Kidney epithelial cell (primary cell): ENCODE data around the gene JPH3. TPM values are rescaled to one million over a fixed set of nuclear protein-coding genes. Genes with fewer than 3 reads are reported as not detected.

Experiments used
- DNase-seq: peaks from one replicate; pipeline ENCODE4 v3.0.0-alpha.2; 2010; ENCODE audit warnings: low read depth
- H3K27me3 ChIP-seq: 2 replicates; pipeline ENCODE4 v1.6.0; 2011; ENCODE audit warnings: low read length; ENCODE audit not compliant: control insufficient read depth, insufficient read depth
- H3K36me3 ChIP-seq: 2 replicates; pipeline ENCODE4 v1.5.1; 2011; ENCODE audit warnings: low read length; ENCODE audit not compliant: control insufficient read depth, insufficient read depth
- H3K4me3 ChIP-seq: 2 replicates; pipeline ENCODE4 v1.5.1; 2011; ENCODE audit warnings: low read depth, mild to moderate bottlenecking, control low read depth, low read length
- CTCF ChIP-seq: IDR thresholded peaks from 2 replicates; pipeline ENCODE4 v1.5.1; 2011; ENCODE audit warnings: mild to moderate bottlenecking, moderate library complexity, low read length, control low read depth, inconsistent platforms; ENCODE audit not compliant: insufficient read depth, poor library complexity, severe bottlenecking
- total RNA-seq: library from RNA; depleted of rRNA; stranded (reverse); fragments of >200 nt; gene quantifications from 2 replicates; pipeline ENCODE4 v1.2.3, GENCODE V29; 2015

Gene JPH3
- total RNA-seq, 1 donor from 2014 or later = 2.1 TPM

DNA sequence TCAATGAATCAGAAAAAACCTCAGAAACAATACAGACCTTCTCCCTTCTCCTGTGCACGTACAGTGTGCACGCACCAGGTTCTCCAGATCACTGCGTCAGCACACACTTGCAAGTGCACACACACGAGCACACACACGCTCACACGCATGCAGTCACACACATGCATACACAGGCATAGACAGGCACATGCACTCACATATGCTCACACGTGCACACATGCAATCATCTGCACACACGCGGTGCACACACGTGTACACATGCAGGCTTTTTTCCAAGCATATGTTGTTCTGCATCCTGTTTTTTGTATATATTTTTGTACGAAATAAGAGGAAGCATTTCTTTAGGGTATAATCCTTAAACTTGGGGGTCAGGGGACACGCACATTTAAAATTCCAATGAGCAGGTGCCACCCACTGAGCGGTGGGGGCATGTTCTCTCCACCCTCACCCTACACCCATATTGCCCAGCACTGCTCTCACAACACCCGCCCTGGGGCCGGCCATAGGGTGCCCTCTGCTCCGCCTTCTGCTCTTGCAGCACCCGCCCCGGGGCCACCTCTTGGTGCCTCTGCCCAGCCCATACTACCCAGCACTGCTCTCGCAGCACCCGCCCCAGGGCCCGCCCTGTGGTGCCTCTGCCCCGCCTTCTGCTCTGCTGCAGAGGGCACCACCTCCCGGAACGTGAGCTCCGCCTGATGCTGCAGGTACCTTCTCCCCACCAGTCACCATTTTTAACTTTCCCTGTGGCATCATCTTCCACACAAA lies 142.6 kb downstream of the JPH3 start:
- Histone ChIP-seq H3K27me3 (no peaks in the 10 kb centered on the region), H3K36me3 (no peaks in the 10 kb centered on the region), H3K4me3 (no peak overlapping the region)
- DNase-seq = no peak
- no peak for TF ChIP-seq CTCF

DNA sequence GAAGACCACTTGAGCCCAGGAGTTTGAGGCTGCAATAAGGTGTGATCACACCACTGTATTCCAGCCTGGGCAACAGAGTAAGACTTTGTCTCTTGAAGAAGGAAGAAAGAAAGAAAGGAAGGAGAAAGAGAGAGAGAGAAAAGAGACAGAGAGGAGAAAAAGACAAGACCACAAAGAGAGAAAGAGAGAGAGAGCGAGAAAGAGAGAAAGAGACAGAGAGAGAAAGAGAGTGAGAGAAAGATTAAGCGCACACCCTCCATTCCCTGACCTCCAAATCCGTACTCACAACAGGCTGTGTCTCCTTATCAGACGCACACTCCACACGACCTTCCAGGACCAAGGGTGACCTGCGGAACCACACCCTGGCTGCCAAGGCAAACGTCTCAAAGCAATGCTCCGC lies 143.9 kb downstream of the JPH3 start:
- DNase-seq = no peak
- no peaks in the 10 kb centered on the region for H3K27me3 ChIP-seq
- no peak overlapping the region for H3K4me3 ChIP-seq
- H3K36me3 ChIP-seq = no peaks in the 10 kb centered on the region
- no peak for TF ChIP-seq CTCF

Other genes starting within 250 kb of the JPH3 start
- 25.1 and 28.9 TPM in 2 replicates for gene FBXO31, start 218.7 kb upstream of the JPH3 start, total RNA-seq
- 135 and 136 TPM in 2 replicates for gene MAP1LC3B, start 210.2 kb upstream of the JPH3 start, total RNA-seq
- gene ZCCHC14, start 109.5 kb upstream of the JPH3 start, total RNA-seq = 34.6 and 41.6 TPM in 2 replicates
- gene KLHDC4, start 163.5 kb downstream of the JPH3 start, total RNA-seq = 34.8 and 40.4 TPM in 2 replicates